Measurements from ENCODE around the gene TECPR1. TPM values are rescaled to one million over a fixed set of nuclear protein-coding genes. Genes with fewer than 3 reads are reported as not detected.

Gene TECPR1
- total RNA-seq, 1 donor from 2014 or later: 174 TPM

- no peak for TF ChIP-seq CTCF (IDR thresholded peaks at IDR 0.05; ENCODE audit: partially characterized antibody, unreplicated experiment)
- H3K27me3 Mint-ChIP-seq (ENCODE audit: unreplicated experiment): peaks cover 14% of the 10 kb centered on the region
- peak overlapping the region; percentile 76 for H3K4me3 Mint-ChIP-seq (ENCODE audit: unreplicated experiment)
- DNase-seq: no peak
- peaks cover 18% of the 10 kb centered on the region for H3K9me3 Mint-ChIP-seq (ENCODE audit: unreplicated experiment)
- peaks cover 13% of the 10 kb centered on the region for H3K4me1 Mint-ChIP-seq (ENCODE audit: low read depth, unreplicated experiment)
- H3K36me3 Mint-ChIP-seq (ENCODE audit: unreplicated experiment): no peaks in the 10 kb centered on the region
- peak overlapping the region; percentile 72 for H3K27ac Mint-ChIP-seq (ENCODE audit: unreplicated experiment)
These were observed 2.9 kb downstream of the TECPR1 start for GRCh38 chr7:98249106-98249505.

- DNase-seq: no peak
- H3K27ac Mint-ChIP-seq (ENCODE audit: unreplicated experiment): no peak overlapping the region
- peaks cover 14% of the 10 kb centered on the region for H3K27me3 Mint-ChIP-seq (ENCODE audit: unreplicated experiment)
- H3K4me1 Mint-ChIP-seq (ENCODE audit: low read depth, unreplicated experiment): peaks cover 11% of the 10 kb centered on the region
- H3K4me3 Mint-ChIP-seq (ENCODE audit: unreplicated experiment): peak overlapping the region; percentile 63
- TF ChIP-seq CTCF (IDR thresholded peaks at IDR 0.05; ENCODE audit: partially characterized antibody, unreplicated experiment): no peak
- peaks cover 18% of the 10 kb centered on the region for H3K9me3 Mint-ChIP-seq (ENCODE audit: unreplicated experiment)
- no peaks in the 10 kb centered on the region for H3K36me3 Mint-ChIP-seq (ENCODE audit: unreplicated experiment)
These were observed 3.9 kb downstream of the TECPR1 start for GRCh38 chr7:98248156-98248555.

- Mint-ChIP-seq H3K4me3 (ENCODE audit: unreplicated experiment) (no peak overlapping the region), H3K36me3 (ENCODE audit: unreplicated experiment) (no peaks in the 10 kb centered on the region), H3K9me3 (ENCODE audit: unreplicated experiment) (peaks cover 4% of the 10 kb centered on the region), H3K27me3 (ENCODE audit: unreplicated experiment) (peaks cover 4% of the 10 kb centered on the region), H3K27ac (ENCODE audit: unreplicated experiment) (no peak overlapping the region), H3K4me1 (ENCODE audit: low read depth, unreplicated experiment) (peaks cover 5% of the 10 kb centered on the region)
- TF ChIP-seq CTCF (IDR thresholded peaks at IDR 0.05; ENCODE audit: partially characterized antibody, unreplicated experiment): no peak
- no peak for DNase-seq
These were observed 7.2 kb downstream of the TECPR1 start for GRCh38 chr7:98244871-98245270.

GRCh38 chr7:98242934-98243333, 9.1 kb downstream of the TECPR1 start:
- peaks cover 1% of the 10 kb centered on the region for H3K4me1 Mint-ChIP-seq (ENCODE audit: low read depth, unreplicated experiment)
- no peak for TF ChIP-seq CTCF (IDR thresholded peaks at IDR 0.05; ENCODE audit: partially characterized antibody, unreplicated experiment)
- no peak for DNase-seq
- H3K27me3 Mint-ChIP-seq (ENCODE audit: unreplicated experiment): peaks cover 3% of the 10 kb centered on the region
- peaks cover 6% of the 10 kb centered on the region for H3K36me3 Mint-ChIP-seq (ENCODE audit: unreplicated experiment)
- peaks cover 3% of the 10 kb centered on the region for H3K9me3 Mint-ChIP-seq (ENCODE audit: unreplicated experiment)
- no peak overlapping the region for H3K4me3 Mint-ChIP-seq (ENCODE audit: unreplicated experiment)
- no peak overlapping the region for H3K27ac Mint-ChIP-seq (ENCODE audit: unreplicated experiment)

- TF ChIP-seq CTCF (IDR thresholded peaks at IDR 0.05; ENCODE audit: partially characterized antibody, unreplicated experiment): no peak
These were observed 9.7 kb downstream of the TECPR1 start for GRCh38 chr7:98242342-98242741.

More at GRCh38 chr7:98242342-98242741, 9.7 kb downstream of the TECPR1 start:
- Mint-ChIP-seq H3K36me3 (ENCODE audit: unreplicated experiment) (peaks cover 6% of the 10 kb centered on the region), H3K27ac (ENCODE audit: unreplicated experiment) (no peak overlapping the region), H3K27me3 (ENCODE audit: unreplicated experiment) (peaks cover 2% of the 10 kb centered on the region), H3K9me3 (ENCODE audit: unreplicated experiment) (peaks cover 3% of the 10 kb centered on the region), H3K4me1 (ENCODE audit: low read depth, unreplicated experiment) (peaks cover 1% of the 10 kb centered on the region), H3K4me3 (ENCODE audit: unreplicated experiment) (no peak overlapping the region)
- DNase-seq: no peak

Data from glutamatergic neuron (in vitro differentiated cells).